ENCODE results near the gene AADACL4. TPM values are rescaled to one million over a fixed set of nuclear protein-coding genes. Genes with fewer than 3 reads are reported as not detected.
A peak's percentile ranks its signal among the peaks of the same experiment; 100 is the strongest.

The AADACL4 gene
- total RNA-seq, 1 donor: not detected

GRCh38 chr1:12615865-12616708 lies 27.8 kb upstream of the AADACL4 start:
- peak overlapping the region; percentile 92 for H3K4me3 ChIP-seq (ENCODE audit: low read depth, low read length)
- peak; percentile 52 for DNase-seq (ENCODE audit: low read depth)
- TF ChIP-seq CTCF (IDR thresholded peaks at IDR 0.05; ENCODE audit: insufficient read depth, low read length): no peak

- TF ChIP-seq CTCF (IDR thresholded peaks at IDR 0.05; ENCODE audit: insufficient read depth, low read length): no peak
- peak overlapping the region; percentile 92 for H3K4me3 ChIP-seq (ENCODE audit: low read depth, low read length)
- DNase-seq (ENCODE audit: low read depth): no peak
Observed at GRCh38 chr1:12616709-12617373, 27.0 kb upstream of the AADACL4 start.

- no peak for TF ChIP-seq CTCF (IDR thresholded peaks at IDR 0.05; ENCODE audit: insufficient read depth, low read length)
- peak overlapping the region; percentile 92 for H3K4me3 ChIP-seq (ENCODE audit: low read depth, low read length)
- no peak for DNase-seq (ENCODE audit: low read depth)
Observed at GRCh38 chr1:12617511-12617900, 26.4 kb upstream of the AADACL4 start.

GRCh38 chr1:12617901-12618660 lies 25.8 kb upstream of the AADACL4 start, which contains the start of gene DHRS3:
DHRS3 (minus strand) TSS chr1:12618210; CDS start chr1:12617348, 862 bp downstream.
- peak; percentile 91 for DNase-seq (ENCODE audit: low read depth)
- no peak for TF ChIP-seq CTCF (IDR thresholded peaks at IDR 0.05; ENCODE audit: insufficient read depth, low read length)
- H3K4me3 ChIP-seq (ENCODE audit: low read depth, low read length): peak within 1 kb of the TSS; percentile 92

GRCh38 chr1:12618661-12618964 lies 25.3 kb upstream of the AADACL4 start:
- DNase-seq (ENCODE audit: low read depth): no peak
- TF ChIP-seq CTCF (IDR thresholded peaks at IDR 0.05; ENCODE audit: insufficient read depth, low read length): no peak
- peak overlapping the region; percentile 92 for H3K4me3 ChIP-seq (ENCODE audit: low read depth, low read length)

- H3K4me3 ChIP-seq (ENCODE audit: low read depth, low read length): peak overlapping the region; percentile 92
- DNase-seq (ENCODE audit: low read depth): peak; percentile 88
- TF ChIP-seq CTCF (IDR thresholded peaks at IDR 0.05; ENCODE audit: insufficient read depth, low read length): peak; percentile 6
Observed at GRCh38 chr1:12618965-12619791, 24.7 kb upstream of the AADACL4 start.

All from fibroblast of the aortic adventitia (primary cell).